ENCODE measurements around the gene KRT8.

KRT8 gene

GRCh38 chr12:52924764-52925716, 20.2 kb upstream of the KRT8 start:
- DNase-seq: no peak

- no peak for DNase-seq
Observed at GRCh38 chr12:52921488-52922165, 16.8 kb upstream of the KRT8 start.

- no peak for DNase-seq
Observed at GRCh38 chr12:52920937-52921336, 16.1 kb upstream of the KRT8 start.

GRCh38 chr12:52918784-52919183, 13.9 kb upstream of the KRT8 start:
- no peak for DNase-seq

- no peak for DNase-seq
Observed at GRCh38 chr12:52918351-52918750, 13.5 kb upstream of the KRT8 start.

GRCh38 chr12:52917800-52918199, 12.9 kb upstream of the KRT8 start:
- no peak for DNase-seq

- no peak for DNase-seq
Observed at GRCh38 chr12:52916216-52916615, 11.3 kb upstream of the KRT8 start.

GRCh38 chr12:52915637-52916036, 10.8 kb upstream of the KRT8 start:
- no peak for DNase-seq

- DNase-seq: no peak
Observed at GRCh38 chr12:52914576-52915121, 9.8 kb upstream of the KRT8 start.

GRCh38 chr12:52913431-52913821, 8.6 kb upstream of the KRT8 start:
- no peak for DNase-seq

GRCh38 chr12:52912711-52913430, 8.0 kb upstream of the KRT8 start:
- DNase-seq: no peak

- DNase-seq: no peak
Observed at GRCh38 chr12:52910248-52910883, 5.5 kb upstream of the KRT8 start.

- DNase-seq: no peak
Observed at GRCh38 chr12:52909796-52910195, 4.9 kb upstream of the KRT8 start.

- DNase-seq: no peak
Observed at GRCh38 chr12:52909331-52909730, 4.5 kb upstream of the KRT8 start.

GRCh38 chr12:52907092-52907810, 2.4 kb upstream of the KRT8 start:
- DNase-seq: peak; percentile 69

GRCh38 chr12:52906191-52906601, 1.3 kb upstream of the KRT8 start:
- no peak for DNase-seq

- peak; percentile 66 for DNase-seq
Observed at GRCh38 chr12:52903855-52904508, 894 bp downstream of the KRT8 start.

GRCh38 chr12:52903285-52903854, 1.5 kb downstream of the KRT8 start:
- DNase-seq: peak; percentile 86

GRCh38 chr12:52901715-52902541, 2.9 kb downstream of the KRT8 start:
- DNase-seq: no peak
